Colonic mucosa (tissue), 4 donors: Measurements from ENCODE around the gene COX11. TPM values are rescaled to one million over a fixed set of nuclear protein-coding genes. Genes with fewer than 3 reads are reported as not detected.

Source experiments
- DNase-seq: peaks from one replicate; pipeline ENCODE4 v3.0.0-alpha.2; 2020
- H3K27ac ChIP-seq: fragments of 200-600 bp; one replicate; pipeline ENCODE4 v1.8.0; 2021
- H3K27me3 ChIP-seq: fragments of 200-600 bp; one replicate; pipeline ENCODE4 v1.8.0; 2021
- H3K36me3 ChIP-seq: fragments of 200-600 bp; one replicate; pipeline ENCODE4 v1.8.0; 2021
- H3K4me1 ChIP-seq: fragments of 200-600 bp; one replicate; pipeline ENCODE4 v1.8.0; 2021; ENCODE audit warnings: mild to moderate bottlenecking
- H3K4me3 ChIP-seq: fragments of 200-600 bp; one replicate; pipeline ENCODE4 v1.8.0; 2021
- H3K9ac ChIP-seq, 2 donors: one replicate each; pipeline ENCODE4 v1.7.0; 2013; ENCODE audit warnings: control low read depth in 2 of 2, low read depth in 2 of 2, low read length in 2 of 2
- H3K9me3 ChIP-seq: fragments of 200-600 bp; one replicate; pipeline ENCODE4 v1.8.0; 2021
- intact Hi-C: fragments of 100-400 bp; cut with DNase I; formaldehyde crosslinking; loops from one replicate; pipeline ENCODE4 v1.14.1; 2022
- total RNA-seq, 2 donors: library from RNA; stranded (reverse); fragmentation: NEBNext Ultra II Directional in 1 of 2; extraction: Animal tissue kit (Norgen Biotek cat#: 25700) in 1 of 2; gene quantifications; one replicate each; pipeline ENCODE4 v1.2.1, GENCODE V29; 2021
- TF ChIP-seq, protein P1 (sequence below): fragments of 200-600 bp; IDR thresholded peaks from one replicate; pipeline ENCODE4 v1.8.0; 2022; ENCODE audit warnings: antibody characterized with exemption, mild to moderate bottlenecking
- donor health status: healthy.
- donor health status: DM: no; HTN: no; CAD: no.
- donor health status: DM: no; HTN: no; CAD: no.

Gene COX11, protein sequence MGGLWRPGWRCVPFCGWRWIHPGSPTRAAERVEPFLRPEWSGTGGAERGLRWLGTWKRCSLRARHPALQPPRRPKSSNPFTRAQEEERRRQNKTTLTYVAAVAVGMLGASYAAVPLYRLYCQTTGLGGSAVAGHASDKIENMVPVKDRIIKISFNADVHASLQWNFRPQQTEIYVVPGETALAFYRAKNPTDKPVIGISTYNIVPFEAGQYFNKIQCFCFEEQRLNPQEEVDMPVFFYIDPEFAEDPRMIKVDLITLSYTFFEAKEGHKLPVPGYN
- total RNA-seq, result 10 to 100 TPM; 58.3 to 70.5 TPM

DNA sequence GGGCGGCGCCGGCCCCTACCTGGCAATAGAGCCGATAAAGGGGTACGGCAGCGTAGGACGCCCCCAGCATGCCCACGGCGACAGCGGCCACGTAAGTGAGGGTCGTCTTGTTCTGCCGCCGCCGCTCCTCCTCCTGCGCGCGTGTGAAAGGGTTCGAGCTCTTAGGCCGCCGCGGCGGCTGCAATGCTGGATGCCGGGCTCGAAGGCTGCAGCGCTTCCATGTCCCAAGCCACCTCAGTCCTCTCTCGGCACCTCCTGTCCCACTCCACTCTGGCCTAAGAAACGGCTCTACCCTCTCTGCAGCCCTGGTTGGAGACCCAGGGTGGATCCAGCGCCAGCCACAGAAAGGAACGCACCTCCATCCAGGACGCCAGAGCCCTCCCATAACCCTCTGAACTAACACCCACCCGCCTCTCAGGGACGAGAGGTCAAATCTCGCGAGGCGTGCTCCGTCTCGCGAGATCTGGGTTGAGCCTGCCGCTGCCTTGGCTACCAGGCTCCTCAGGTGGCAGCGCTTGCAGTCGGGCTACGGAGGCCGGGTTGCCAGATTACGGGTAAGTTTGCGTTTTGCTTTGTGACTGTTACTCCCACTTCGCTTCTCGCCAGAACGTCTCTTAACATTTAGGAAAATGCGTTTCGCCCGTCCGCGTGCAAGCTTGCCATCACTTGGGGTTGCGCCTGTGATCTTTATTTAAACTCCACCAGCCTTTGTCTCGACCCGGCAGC is at the start of gene COX11, which contains the start of gene STXBP4:
Gene COX11 (minus strand): TSS at position 393 of the 726 bp plus-strand sequence. CDS start 8 bp downstream, at position 385.
Gene STXBP4 (plus strand): TSS at position 504 of the 726 bp plus-strand sequence. CDS start 17,455 bp downstream, outside the sequence.
- Histone ChIP-seq H3K4me3 (peak within 1 kb of the TSS; percentile 65), H3K36me3 (no peaks in the 10 kb centered on the region), H3K4me1 (peaks cover 5% of the 10 kb centered on the region), H3K27ac (peak within 1 kb of the TSS; percentile 54), H3K9ac (peak within 1 kb of the TSS; percentile 83 to 92), H3K27me3 (no peaks in the 10 kb centered on the region), H3K9me3 (no peaks in the 10 kb centered on the region)
- intact Hi-C loops, result no loop called here
- DNase-seq, result peak; percentile 97
- TF ChIP-seq, protein P1, sequence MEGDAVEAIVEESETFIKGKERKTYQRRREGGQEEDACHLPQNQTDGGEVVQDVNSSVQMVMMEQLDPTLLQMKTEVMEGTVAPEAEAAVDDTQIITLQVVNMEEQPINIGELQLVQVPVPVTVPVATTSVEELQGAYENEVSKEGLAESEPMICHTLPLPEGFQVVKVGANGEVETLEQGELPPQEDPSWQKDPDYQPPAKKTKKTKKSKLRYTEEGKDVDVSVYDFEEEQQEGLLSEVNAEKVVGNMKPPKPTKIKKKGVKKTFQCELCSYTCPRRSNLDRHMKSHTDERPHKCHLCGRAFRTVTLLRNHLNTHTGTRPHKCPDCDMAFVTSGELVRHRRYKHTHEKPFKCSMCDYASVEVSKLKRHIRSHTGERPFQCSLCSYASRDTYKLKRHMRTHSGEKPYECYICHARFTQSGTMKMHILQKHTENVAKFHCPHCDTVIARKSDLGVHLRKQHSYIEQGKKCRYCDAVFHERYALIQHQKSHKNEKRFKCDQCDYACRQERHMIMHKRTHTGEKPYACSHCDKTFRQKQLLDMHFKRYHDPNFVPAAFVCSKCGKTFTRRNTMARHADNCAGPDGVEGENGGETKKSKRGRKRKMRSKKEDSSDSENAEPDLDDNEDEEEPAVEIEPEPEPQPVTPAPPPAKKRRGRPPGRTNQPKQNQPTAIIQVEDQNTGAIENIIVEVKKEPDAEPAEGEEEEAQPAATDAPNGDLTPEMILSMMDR, result no peak

DNA sequence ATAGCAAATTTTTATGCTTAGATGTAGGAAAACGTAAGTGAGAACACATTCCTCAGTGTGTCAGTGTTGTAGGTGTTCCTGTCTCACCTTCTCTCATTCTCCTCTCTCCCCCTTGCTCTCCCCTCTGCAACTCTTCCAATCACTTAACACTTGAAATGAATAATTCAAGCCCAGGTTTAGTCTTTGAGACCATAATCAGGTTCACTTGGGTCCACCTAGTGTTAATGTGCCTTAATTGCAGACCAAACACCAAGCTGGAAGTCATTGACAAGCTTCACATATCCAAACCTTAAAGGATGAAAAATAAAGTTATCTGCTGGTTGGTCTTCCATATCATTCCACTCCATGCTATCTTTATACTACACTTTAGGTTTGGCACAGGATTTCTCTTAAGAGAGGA is 37.1 kb upstream of the COX11 start:
- Histone ChIP-seq H3K9ac (no peak overlapping the region), H3K36me3 (no peaks in the 10 kb centered on the region), H3K9me3 (no peaks in the 10 kb centered on the region), H3K4me1 (no peaks in the 10 kb centered on the region), H3K4me3 (no peak overlapping the region), H3K27ac (no peak overlapping the region), H3K27me3 (no peaks in the 10 kb centered on the region)
- intact Hi-C loops, result no loop called here
- no peak for DNase-seq
- TF ChIP-seq, protein P1, result peak; percentile 15

DNA sequence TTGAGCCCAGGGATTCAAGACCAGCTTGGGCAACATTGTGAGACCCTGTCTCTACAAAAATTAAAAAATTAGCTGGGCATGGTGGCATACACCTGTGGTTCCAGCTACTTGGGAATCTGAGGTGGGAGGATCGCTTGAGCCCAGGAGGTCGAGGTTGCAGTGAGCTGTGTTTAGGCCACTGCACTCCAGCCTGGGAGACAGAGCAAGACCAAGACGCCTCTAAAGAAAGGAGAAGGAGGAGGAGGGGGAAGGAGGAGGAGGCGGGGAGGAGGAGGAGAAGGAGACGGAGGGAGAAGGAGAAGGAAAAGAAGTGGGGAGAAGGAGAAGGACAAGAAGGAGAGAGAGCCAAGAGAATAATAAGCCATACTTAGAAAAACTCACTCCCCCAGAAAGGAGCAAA is 36.0 kb upstream of the COX11 start:
- no peaks in the 10 kb centered on the region for H3K27me3 ChIP-seq
- DNase-seq, result no peak
- H3K36me3 ChIP-seq, result no peaks in the 10 kb centered on the region
- no peak overlapping the region for H3K4me3 ChIP-seq
- H3K9me3 ChIP-seq, result no peaks in the 10 kb centered on the region
- H3K4me1 ChIP-seq, result no peaks in the 10 kb centered on the region
- TF ChIP-seq, protein P1, result no peak
- H3K9ac ChIP-seq, result no peak overlapping the region
- no peak overlapping the region for H3K27ac ChIP-seq
- intact Hi-C loops, result no loop called here

DNA sequence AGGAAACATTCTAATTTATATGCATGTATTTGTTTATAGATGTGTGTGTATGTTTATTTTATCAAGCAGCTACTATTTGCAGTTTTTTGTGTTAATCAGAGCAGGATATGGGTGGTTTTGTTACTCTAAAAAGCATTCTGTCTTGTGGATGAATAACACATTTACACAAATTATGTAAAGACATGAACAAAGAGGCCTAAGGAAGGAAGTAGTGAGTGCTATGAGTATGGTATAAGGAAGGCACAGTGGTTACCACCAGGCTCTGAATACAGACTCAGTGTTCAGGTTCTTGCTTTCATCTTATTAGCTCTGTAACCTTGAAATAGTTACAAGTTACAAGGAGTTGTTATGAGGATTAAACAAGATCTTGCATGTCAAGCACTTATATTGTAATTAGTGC is 34.0 kb upstream of the COX11 start:
- no peak for DNase-seq
- intact Hi-C loops, result no loop called here
- H3K4me3 ChIP-seq, result no peak overlapping the region
- no peaks in the 10 kb centered on the region for H3K9me3 ChIP-seq
- TF ChIP-seq, protein P1, result no peak
- H3K27ac ChIP-seq, result no peak overlapping the region
- H3K4me1 ChIP-seq, result no peaks in the 10 kb centered on the region
- no peaks in the 10 kb centered on the region for H3K27me3 ChIP-seq
- H3K36me3 ChIP-seq, result no peaks in the 10 kb centered on the region
- no peak overlapping the region for H3K9ac ChIP-seq

DNA sequence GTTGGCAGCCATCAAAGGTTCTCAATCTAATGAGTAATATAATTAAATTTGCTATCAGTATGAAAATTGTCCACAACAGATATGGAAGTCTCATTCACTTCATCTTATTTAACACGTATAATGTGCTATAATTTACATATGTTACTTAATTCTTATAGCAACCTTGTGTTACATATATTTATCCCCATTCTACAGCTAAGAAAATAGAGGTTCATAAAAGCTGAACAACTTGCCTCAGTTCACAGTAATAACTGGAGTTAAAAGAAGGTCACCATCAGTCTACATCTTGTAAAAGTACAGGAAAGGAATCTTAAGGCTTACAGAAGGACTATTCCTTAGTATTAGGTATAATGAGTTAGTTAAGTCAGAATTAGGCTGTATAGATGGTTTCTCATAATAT is 28.0 kb upstream of the COX11 start:
- no peak overlapping the region for H3K9ac ChIP-seq
- H3K27ac ChIP-seq, result no peak overlapping the region
- TF ChIP-seq, protein P1, result no peak
- H3K4me1 ChIP-seq, result no peaks in the 10 kb centered on the region
- H3K9me3 ChIP-seq, result no peaks in the 10 kb centered on the region
- intact Hi-C loops, result no loop called here
- no peaks in the 10 kb centered on the region for H3K27me3 ChIP-seq
- H3K36me3 ChIP-seq, result no peaks in the 10 kb centered on the region
- H3K4me3 ChIP-seq, result no peak overlapping the region
- no peak for DNase-seq
